ENCODE measurements around the gene YAE1. TPM values are rescaled to one million over a fixed set of nuclear protein-coding genes. Genes with fewer than 3 reads are reported as not detected.

YAE1 gene
- total RNA-seq, 3 donors from 2014 or later: 19.8 to 24.2 (median 23.3) TPM

GRCh38 chr7:39614299-39614698, 48.1 kb downstream of the YAE1 start:
- Histone ChIP-seq H3K9me3 (no peaks in the 10 kb centered on the region), H3K4me1 (ENCODE audit: low read depth) (no peaks in the 10 kb centered on the region), H3K4me3 (no peak overlapping the region), H3K36me3 (ENCODE audit: low read depth) (no peaks in the 10 kb centered on the region)
- intact Hi-C loops (cut with DNase I, micrococcal nuclease): no loop called here
- ATAC-seq: no peak
- no peak for DNase-seq
- TF ChIP-seq CTCF (IDR thresholded peaks at IDR 0.05): no peak

GRCh38 chr7:39615350-39615975, 49.3 kb downstream of the YAE1 start:
- no peak for ATAC-seq
- Histone ChIP-seq H3K4me1 (ENCODE audit: low read depth) (no peaks in the 10 kb centered on the region), H3K9me3 (no peaks in the 10 kb centered on the region), H3K4me3 (no peak overlapping the region), H3K36me3 (ENCODE audit: low read depth) (no peaks in the 10 kb centered on the region)
- no peak for TF ChIP-seq CTCF (IDR thresholded peaks at IDR 0.05)
- intact Hi-C loops (cut with DNase I, micrococcal nuclease): no loop called here
- DNase-seq: no peak

DNA sequence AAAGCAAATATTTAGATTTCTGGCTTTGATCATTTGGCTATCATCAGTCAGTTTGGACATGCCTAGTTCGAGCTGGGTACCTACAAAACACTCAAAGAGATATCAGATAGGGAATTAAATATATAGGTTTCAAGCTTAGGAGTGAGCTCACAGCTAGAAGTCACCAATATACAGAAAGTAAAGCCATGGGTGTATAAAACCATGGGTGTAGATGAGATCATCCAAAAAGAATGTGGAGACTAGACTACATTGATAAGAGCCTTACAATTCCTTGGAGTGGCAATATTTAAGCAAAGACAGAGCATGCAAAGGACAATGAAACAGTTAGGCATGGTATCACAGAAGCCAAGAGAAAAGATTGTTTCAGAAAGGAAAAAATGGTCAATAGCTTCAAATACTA, 49.9 kb downstream of the YAE1 start:
- TF ChIP-seq CTCF (IDR thresholded peaks at IDR 0.05): no peak
- Histone ChIP-seq H3K36me3 (ENCODE audit: low read depth) (no peaks in the 10 kb centered on the region), H3K4me1 (ENCODE audit: low read depth) (no peaks in the 10 kb centered on the region), H3K9me3 (no peaks in the 10 kb centered on the region), H3K4me3 (no peak overlapping the region)
- intact Hi-C loops (cut with DNase I, micrococcal nuclease): no loop called here
- no peak for ATAC-seq
- DNase-seq: no peak

DNA sequence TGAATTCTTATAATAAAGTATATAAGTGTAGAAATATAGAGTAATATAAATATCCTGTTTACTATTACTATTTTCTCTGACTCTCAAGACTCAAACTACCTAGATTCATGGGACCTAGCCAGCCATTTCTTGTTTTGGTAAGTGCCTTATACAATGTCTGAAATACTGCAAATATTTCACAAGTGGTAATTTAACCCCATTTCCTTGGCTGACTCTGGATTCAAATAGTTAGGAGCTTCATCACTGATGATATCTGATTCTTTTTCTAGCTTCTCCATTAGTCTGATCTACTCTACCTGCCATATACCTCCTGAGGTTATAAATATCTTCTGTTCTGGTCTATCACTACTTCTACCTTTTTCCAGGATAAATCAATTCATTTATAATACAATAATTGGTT, 50.8 kb downstream of the YAE1 start:
- H3K4me3 ChIP-seq: no peak overlapping the region
- no peaks in the 10 kb centered on the region for H3K4me1 ChIP-seq (ENCODE audit: low read depth)
- no peak for ATAC-seq
- no peaks in the 10 kb centered on the region for H3K36me3 ChIP-seq (ENCODE audit: low read depth)
- intact Hi-C loops (cut with DNase I, micrococcal nuclease): no loop called here
- DNase-seq: no peak
- no peaks in the 10 kb centered on the region for H3K9me3 ChIP-seq
- TF ChIP-seq CTCF (IDR thresholded peaks at IDR 0.05): no peak

DNA sequence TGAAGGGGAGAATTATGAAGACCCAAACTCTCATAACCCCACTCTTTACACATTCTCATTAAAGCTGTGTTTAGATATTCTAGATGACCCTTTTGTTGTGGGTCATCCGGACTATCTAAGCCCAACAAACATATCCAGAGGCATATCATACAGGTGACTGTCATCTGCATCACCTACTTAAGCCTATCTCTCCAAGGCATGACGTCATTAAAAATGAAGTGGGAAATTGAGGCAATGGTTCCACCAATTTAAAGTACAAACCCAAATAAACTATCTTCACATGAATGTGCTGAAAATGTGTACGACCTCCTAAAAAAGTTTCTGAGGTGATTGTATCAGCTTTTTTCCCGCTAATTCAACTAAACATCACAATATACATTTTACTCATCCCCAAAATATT, 52.7 kb downstream of the YAE1 start:
- DNase-seq: no peak
- no peak for TF ChIP-seq CTCF (IDR thresholded peaks at IDR 0.05)
- Histone ChIP-seq H3K4me3 (no peak overlapping the region), H3K4me1 (ENCODE audit: low read depth) (no peaks in the 10 kb centered on the region), H3K9me3 (no peaks in the 10 kb centered on the region), H3K36me3 (ENCODE audit: low read depth) (no peaks in the 10 kb centered on the region)
- intact Hi-C loops (cut with DNase I, micrococcal nuclease): no loop called here
- no peak for ATAC-seq

DNA sequence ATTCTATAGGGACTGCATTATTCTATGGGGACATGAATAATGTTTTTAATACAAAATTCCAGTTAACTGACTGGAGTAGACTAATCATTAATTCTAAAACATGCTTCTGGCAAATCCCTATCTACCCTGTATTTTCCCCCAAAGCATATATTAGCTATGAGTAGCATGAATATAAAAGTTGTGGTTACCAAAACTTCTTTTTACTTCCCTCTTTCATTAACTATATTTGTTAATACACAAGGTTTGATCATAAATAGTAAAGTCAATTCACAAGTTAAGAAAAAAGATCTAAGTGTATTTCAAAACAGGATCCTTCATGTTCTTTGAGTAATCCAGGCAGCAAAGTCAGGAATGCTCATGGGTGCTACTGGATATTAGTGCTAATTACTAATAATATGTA, 54.3 kb downstream of the YAE1 start:
- Histone ChIP-seq H3K4me3 (no peak overlapping the region), H3K36me3 (ENCODE audit: low read depth) (no peaks in the 10 kb centered on the region), H3K4me1 (ENCODE audit: low read depth) (peaks cover 11% of the 10 kb centered on the region), H3K9me3 (no peaks in the 10 kb centered on the region)
- DNase-seq (no peak), ATAC-seq (no peak)
- TF ChIP-seq CTCF (IDR thresholded peaks at IDR 0.05): no peak
- intact Hi-C loops (cut with DNase I, micrococcal nuclease): no loop called here

Data from mucosa of descending colon (tissue), 3 donors.